ENCODE data around the gene RCAN2. TPM values are rescaled to one million over a fixed set of nuclear protein-coding genes. Genes with fewer than 3 reads are reported as not detected.

RCAN2 gene
- total and polyA plus RNA-seq, 8 donors: 2.5 to 35.8 (median 3.1) TPM

DNA sequence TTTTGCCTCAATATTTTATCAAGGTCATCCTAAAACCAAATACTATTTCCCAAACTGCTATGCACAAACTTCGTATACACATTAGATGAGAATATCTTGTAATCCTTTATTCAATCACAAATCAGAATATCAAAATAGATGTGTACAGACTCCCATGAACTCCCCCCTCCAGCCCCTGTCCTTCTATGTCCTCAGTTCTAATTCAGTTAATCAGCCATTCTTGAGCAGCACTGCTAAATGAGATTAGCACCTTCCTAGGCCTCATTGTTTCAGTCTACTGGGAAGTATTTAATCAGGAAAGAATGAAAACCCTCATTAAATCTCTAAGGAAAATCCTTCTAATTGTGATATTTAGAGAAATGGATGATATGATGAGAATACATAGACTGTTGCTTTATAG is 36.6 kb downstream of the RCAN2 start:
- Histone ChIP-seq H3K27me3 (no peaks in the 10 kb centered on the region), H3K4me3 (no peak overlapping the region), H3K36me3 (no peaks in the 10 kb centered on the region), H3K27ac (no peak overlapping the region), H3K4me1 (peaks cover 0 to 5% of the 10 kb centered on the region in 2 donors), H3K9me3 (no peaks in the 10 kb centered on the region)
- TF ChIP-seq, protein P1, sequence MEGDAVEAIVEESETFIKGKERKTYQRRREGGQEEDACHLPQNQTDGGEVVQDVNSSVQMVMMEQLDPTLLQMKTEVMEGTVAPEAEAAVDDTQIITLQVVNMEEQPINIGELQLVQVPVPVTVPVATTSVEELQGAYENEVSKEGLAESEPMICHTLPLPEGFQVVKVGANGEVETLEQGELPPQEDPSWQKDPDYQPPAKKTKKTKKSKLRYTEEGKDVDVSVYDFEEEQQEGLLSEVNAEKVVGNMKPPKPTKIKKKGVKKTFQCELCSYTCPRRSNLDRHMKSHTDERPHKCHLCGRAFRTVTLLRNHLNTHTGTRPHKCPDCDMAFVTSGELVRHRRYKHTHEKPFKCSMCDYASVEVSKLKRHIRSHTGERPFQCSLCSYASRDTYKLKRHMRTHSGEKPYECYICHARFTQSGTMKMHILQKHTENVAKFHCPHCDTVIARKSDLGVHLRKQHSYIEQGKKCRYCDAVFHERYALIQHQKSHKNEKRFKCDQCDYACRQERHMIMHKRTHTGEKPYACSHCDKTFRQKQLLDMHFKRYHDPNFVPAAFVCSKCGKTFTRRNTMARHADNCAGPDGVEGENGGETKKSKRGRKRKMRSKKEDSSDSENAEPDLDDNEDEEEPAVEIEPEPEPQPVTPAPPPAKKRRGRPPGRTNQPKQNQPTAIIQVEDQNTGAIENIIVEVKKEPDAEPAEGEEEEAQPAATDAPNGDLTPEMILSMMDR (IDR thresholded peaks at IDR 0.05): no peak
- no peak for ATAC-seq
- intact Hi-C loops (cut with DNase I): no loop called here
- no peak for DNase-seq

DNA sequence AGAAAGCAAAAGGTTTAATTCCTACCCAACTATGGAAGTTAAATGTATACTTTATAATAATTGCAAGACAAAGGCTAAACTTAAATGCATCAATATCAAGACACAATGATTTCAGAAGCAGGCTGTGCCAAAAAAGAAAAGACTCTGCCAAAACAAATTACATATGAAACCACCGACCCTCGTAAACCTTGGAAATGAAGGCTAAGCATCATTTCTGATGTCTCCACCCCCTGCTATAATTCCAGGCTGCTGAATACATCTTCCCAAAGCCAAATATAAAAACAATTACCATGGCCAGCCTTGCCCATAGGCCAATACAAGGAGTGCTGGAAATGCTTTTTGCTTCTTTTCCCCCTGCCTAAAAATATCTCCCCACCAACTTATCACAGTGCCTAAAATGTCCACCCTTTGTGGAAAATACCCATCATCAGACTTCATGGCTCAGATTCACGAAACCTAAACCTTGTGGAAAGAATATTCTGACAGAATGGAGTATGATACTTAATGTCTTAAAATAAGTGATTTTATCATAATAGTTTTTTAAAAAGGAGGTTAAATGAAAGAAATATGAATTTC is 37.4 kb downstream of the RCAN2 start:
- peaks cover 0 to 5% of the 10 kb centered on the region in 2 donors for H3K4me1 ChIP-seq
- H3K4me3 ChIP-seq: no peak overlapping the region
- no peaks in the 10 kb centered on the region for H3K27me3 ChIP-seq
- no peaks in the 10 kb centered on the region for H3K36me3 ChIP-seq
- DNase-seq (no peak), ATAC-seq (no peak)
- no peak overlapping the region for H3K27ac ChIP-seq
- H3K9me3 ChIP-seq: no peaks in the 10 kb centered on the region
- TF ChIP-seq, protein P1 (IDR thresholded peaks at IDR 0.05): no peak
- intact Hi-C loops (cut with DNase I): no loop called here

DNA sequence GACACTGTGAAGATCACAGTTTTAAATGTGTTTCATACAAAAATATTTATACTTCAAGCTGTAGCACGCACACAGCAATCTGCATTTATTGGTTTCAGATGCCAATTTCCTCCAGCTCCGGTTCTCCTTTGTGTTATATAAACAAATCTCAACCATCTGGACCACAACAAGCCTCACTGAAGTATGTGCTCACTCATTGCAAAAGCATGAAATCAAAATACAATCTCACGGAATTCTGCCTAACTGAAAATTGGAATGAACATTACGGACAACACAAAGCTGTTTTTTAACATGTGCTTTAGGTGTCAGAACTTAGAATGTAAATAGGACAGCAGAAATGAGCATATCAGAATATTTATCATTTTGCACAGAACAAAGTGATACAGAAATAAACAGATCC is 38.0 kb downstream of the RCAN2 start:
- Histone ChIP-seq H3K9me3 (no peaks in the 10 kb centered on the region), H3K4me3 (no peak overlapping the region), H3K36me3 (no peaks in the 10 kb centered on the region), H3K27me3 (no peaks in the 10 kb centered on the region), H3K4me1 (peaks cover 0 to 5% of the 10 kb centered on the region in 2 donors), H3K27ac (no peak overlapping the region)
- TF ChIP-seq, protein P1 (IDR thresholded peaks at IDR 0.05): no peak
- DNase-seq (no peak), ATAC-seq (no peak)
- intact Hi-C loops (cut with DNase I): no loop called here

DNA sequence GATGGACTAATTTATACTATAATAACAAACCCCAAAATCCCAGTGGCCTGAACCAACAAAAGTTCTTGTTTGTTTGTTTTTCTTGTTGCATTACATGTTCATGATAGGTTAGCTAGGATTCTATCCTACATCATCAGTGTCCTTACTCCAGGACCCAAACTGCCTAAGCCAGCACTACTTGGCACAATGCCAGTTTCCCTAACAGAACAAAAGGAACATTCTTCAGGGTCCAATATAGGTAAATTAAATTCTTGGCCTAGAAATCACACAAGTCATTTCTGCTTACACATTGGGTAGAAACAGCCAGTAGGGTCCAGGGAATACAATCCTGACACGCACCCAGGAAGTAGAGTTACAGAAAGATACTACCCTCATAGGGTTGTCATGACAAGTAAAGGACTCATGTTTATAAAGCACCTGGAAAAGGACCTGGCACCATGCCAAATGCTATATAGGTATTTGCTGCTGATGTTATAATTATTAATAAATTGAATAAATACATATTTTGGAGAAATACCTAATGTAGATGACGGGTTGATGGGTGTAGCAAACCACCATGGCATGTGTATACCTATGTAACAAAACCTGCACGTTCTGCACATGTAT is 38.8 kb downstream of the RCAN2 start:
- H3K4me1 ChIP-seq: peaks cover 0 to 5% of the 10 kb centered on the region in 2 donors
- H3K36me3 ChIP-seq: no peaks in the 10 kb centered on the region
- no peak for ATAC-seq
- no peak for DNase-seq
- intact Hi-C loops (cut with DNase I): no loop called here
- no peak overlapping the region for H3K27ac ChIP-seq
- H3K27me3 ChIP-seq: no peaks in the 10 kb centered on the region
- TF ChIP-seq, protein P1 (IDR thresholded peaks at IDR 0.05): no peak
- H3K4me3 ChIP-seq: no peak overlapping the region
- no peaks in the 10 kb centered on the region for H3K9me3 ChIP-seq

DNA sequence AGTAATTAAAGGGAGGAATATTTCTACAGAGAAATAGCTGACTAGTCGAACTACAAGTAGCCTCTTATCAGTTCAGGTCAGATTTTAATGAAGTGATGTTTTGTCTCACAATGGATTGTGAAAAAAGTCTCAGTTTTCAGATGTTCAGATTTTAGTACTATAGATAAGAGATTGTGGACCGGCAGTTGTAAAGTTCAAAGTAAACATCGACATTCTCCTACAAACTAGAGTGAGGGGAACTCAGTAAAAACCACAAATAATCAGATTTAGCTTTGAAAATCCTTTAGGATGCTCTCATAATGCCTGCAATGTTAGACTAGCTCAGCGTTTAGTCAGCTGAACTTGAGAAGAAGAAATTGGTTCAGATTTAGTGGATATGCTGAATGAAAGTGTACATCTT is 39.9 kb downstream of the RCAN2 start:
- Histone ChIP-seq H3K9me3 (peaks cover 0 to 5% of the 10 kb centered on the region in 2 donors), H3K27me3 (no peaks in the 10 kb centered on the region), H3K27ac (no peak overlapping the region), H3K36me3 (no peaks in the 10 kb centered on the region), H3K4me3 (no peak overlapping the region), H3K4me1 (peaks cover 0 to 5% of the 10 kb centered on the region in 2 donors)
- ATAC-seq: no peak
- intact Hi-C loops (cut with DNase I): no loop called here
- TF ChIP-seq, protein P1 (IDR thresholded peaks at IDR 0.05): no peak
- no peak for DNase-seq
